ENCODE measurements around the gene THOC1.

GRCh38 chr18:215448-216010, 52.3 kb downstream of the THOC1 start:
- TF ChIP-seq SIRT6 (IDR thresholded peaks at IDR 0.05; ENCODE audit: low read length) (no peak), JUN (IDR thresholded peaks at IDR 0.05; ENCODE audit: low read depth, low read length) (no peak), ATF3 (IDR thresholded peaks at IDR 0.05; ENCODE audit: insufficient read depth, low read depth, low read length) (no peak), RAD21 (IDR thresholded peaks at IDR 0.05 in 1 of 2, conservative IDR thresholded peaks at IDR 0.05 in 1 of 2; ENCODE audit: low read depth in 2 of 2, low read length in 2 of 2) (no peak), CREB1 (IDR thresholded peaks at IDR 0.05) (no peak)

Measured in H1 (cell line).